SK-N-SH (cell line): ENCODE measurements around the gene LRRC27. TPM values are rescaled to one million over a fixed set of nuclear protein-coding genes. Genes with fewer than 3 reads are reported as not detected.

Source experiments
- CTCF ChIA-PET: fragments of 300-600, 350-600 bp; formaldehyde crosslinking; extraction: SDS; loops from one replicate; lab custom pipeline; 2021; lab: Yijun Ruan, JAX
- POLR2A ChIA-PET: fragments of 350-600 bp; sonication (Branson Sonifier 250); formaldehyde crosslinking; extraction: SDS; loops from one replicate; lab custom pipeline; 2020; ENCODE audit warnings: antibody characterized with exemption, inconsistent platforms; lab: Yijun Ruan, JAX
- DNase-seq: peaks from one replicate; pipeline ENCODE4 v3.0.0; 2012
- H2AFZ ChIP-seq: fragments of 200-600 bp; sonication (generic); 2 replicates; pipeline ENCODE4 v1.8.1; 2016; ENCODE audit warnings: antibody characterized with exemption, mild to moderate bottlenecking, low read depth
- H3F3A ChIP-seq: fragments of 200-600 bp; sonication (generic); replicated peaks from 2 replicates; pipeline ENCODE3; 2016; ENCODE audit warnings: antibody characterized with exemption, mild to moderate bottlenecking; ENCODE audit not compliant: insufficient read depth
- H3K27ac ChIP-seq, 2 experiments: fragments of 200-500 bp in 1 of 2; fragments of 200-600 bp in 1 of 2; sonication (Bioruptor generic) in 1 of 2; sonication (generic), shearing (Covaris generic) in 1 of 2; 2 replicates each; pipeline versions ENCODE4 v1.5.1 to v1.6.1; 2014 to 2016; ENCODE audit warnings: low read depth in 2 of 2, inconsistent platforms in 1 of 2, low read length in 1 of 2, mild to moderate bottlenecking in 1 of 2, mixed read lengths in 1 of 2
- H3K27me3 ChIP-seq: fragments of 200-600 bp; sonication (generic), shearing (Covaris generic); 2 replicates; pipeline ENCODE4 v1.6.1; 2016; ENCODE audit warnings: mixed run types; ENCODE audit not compliant: insufficient read depth
- H3K36me3 ChIP-seq, 2 experiments: fragments of 200-500 bp in 1 of 2; fragments of 200-600 bp in 1 of 2; sonication (Bioruptor generic) in 1 of 2; sonication (generic) in 1 of 2; replicated peaks in 1 of 2; 2 replicates each; pipeline versions ENCODE3 to v1.5.1; 2014 to 2016; ENCODE audit warnings: low read length in 1 of 2, mild to moderate bottlenecking in 1 of 2; ENCODE audit not compliant: insufficient read depth in 2 of 2, control insufficient read depth in 1 of 2
- H3K4me1 ChIP-seq, 2 experiments: fragments of 200-500 bp in 1 of 2; fragments of 200-600 bp in 1 of 2; sonication (Bioruptor generic) in 1 of 2; sonication (generic), shearing (Covaris generic) in 1 of 2; 2 replicates each; pipeline versions ENCODE4 v1.5.1 to v1.6.1; 2014 to 2016; ENCODE audit warnings: low read depth in 1 of 2, low read length in 1 of 2, mixed run types in 1 of 2; ENCODE audit not compliant: insufficient read depth in 2 of 2, control insufficient read depth in 1 of 2
- H3K4me2 ChIP-seq: fragments of 200-600 bp; sonication (generic), shearing (Covaris generic); 2 replicates; pipeline ENCODE4 v1.6.1; 2017; ENCODE audit warnings: mixed run types
- H3K4me3 ChIP-seq, 2 experiments: fragments of 200-500 bp in 1 of 2; fragments of 200-600 bp in 1 of 2; sonication (Bioruptor generic) in 1 of 2; sonication (generic), shearing (Covaris generic) in 1 of 2; 2 replicates each; pipeline versions ENCODE4 v1.5.1 to v1.8.1; 2014 to 2016; ENCODE audit warnings: low read depth in 2 of 2, inconsistent platforms in 1 of 2, low read length in 1 of 2, mild to moderate bottlenecking in 1 of 2, mixed read lengths in 1 of 2, moderate library complexity in 1 of 2
- H3K79me2 ChIP-seq: fragments of 200-600 bp; sonication (generic); 2 replicates; pipeline ENCODE4 v1.8.1; 2017; ENCODE audit warnings: mild to moderate bottlenecking; ENCODE audit not compliant: insufficient read depth
- H3K9ac ChIP-seq: fragments of 200-600 bp; sonication (generic); 2 replicates; pipeline ENCODE4 v1.6.1; 2017; ENCODE audit warnings: mixed run types
- H3K9me2 ChIP-seq: fragments of 200-600 bp; sonication (generic); 2 replicates; pipeline ENCODE4 v1.6.1; 2017; ENCODE audit warnings: mixed run types
- H3K9me3 ChIP-seq: fragments of 200-600 bp; sonication (generic); 2 replicates; pipeline ENCODE4 v1.6.1; 2017; ENCODE audit warnings: mixed run types, mild to moderate bottlenecking, moderate library complexity
- H4K20me1 ChIP-seq: fragments of 200-600 bp; sonication (generic); 2 replicates; pipeline ENCODE4 v1.6.1; 2017; ENCODE audit warnings: mild to moderate bottlenecking, mixed run types; ENCODE audit not compliant: insufficient read depth
- CHD2 ChIP-seq: fragments of 150-350 bp; IDR thresholded peaks from 2 replicates; pipeline ENCODE4 v1.6.1; 2018; ENCODE audit warnings: low read length; ENCODE audit not compliant: partially characterized antibody
- EP300 ChIP-seq, 2 experiments: IDR thresholded peaks; 2 replicates each; pipeline versions ENCODE4 v1.4.0 to v1.6.1; 2012; ENCODE audit warnings: borderline replicate concordance in 1 of 2, low read depth in 1 of 2, low read length in 1 of 2
- EZH2phosphoT487 ChIP-seq: fragments of 200-600 bp; sonication (generic); IDR thresholded peaks from 2 replicates; pipeline ENCODE4 v1.6.1; 2017; ENCODE audit warnings: low read depth, mixed run types, mild to moderate bottlenecking, antibody characterized with exemption, moderate library complexity, borderline replicate concordance
- GABPA ChIP-seq: IDR thresholded peaks from 2 replicates; pipeline ENCODE4 v1.4.0; 2012; ENCODE audit warnings: low read depth, mild to moderate bottlenecking
- GATA2 ChIP-seq: sonication (generic); formaldehyde crosslinking; IDR thresholded peaks from 2 replicates; pipeline ENCODE4 v1.5.0; 2020; ENCODE audit warnings: mild to moderate bottlenecking, missing genetic modification reagents
- IRF3 ChIP-seq: fragments of 150-350 bp; IDR thresholded peaks from 2 replicates; pipeline ENCODE4 v1.6.1; 2016; ENCODE audit warnings: mild to moderate bottlenecking, low read depth, low read length
- JUND ChIP-seq: IDR thresholded peaks from 2 replicates; pipeline ENCODE4 v1.4.0; 2012
- MAX ChIP-seq: IDR thresholded peaks from 2 replicates; pipeline ENCODE4 v1.4.0; 2012; ENCODE audit warnings: low read depth
- MEF2A ChIP-seq: IDR thresholded peaks from 2 replicates; pipeline ENCODE4 v1.4.0; 2012; ENCODE audit warnings: low read depth, borderline replicate concordance
- MXI1 ChIP-seq: IDR thresholded peaks from 2 replicates; pipeline ENCODE4 v1.6.1; 2012; ENCODE audit warnings: mild to moderate bottlenecking, low read depth, low read length, improper control_type of control experiment
- NFIC ChIP-seq: IDR thresholded peaks from 2 replicates; pipeline ENCODE4 v1.4.0; 2012; ENCODE audit warnings: borderline replicate concordance
- POLR2AphosphoS5 ChIP-seq: IDR thresholded peaks from 2 replicates; pipeline ENCODE4 v1.6.1; 2012; ENCODE audit warnings: low read depth, low read length
- RAD21 ChIP-seq: IDR thresholded peaks from 2 replicates; pipeline ENCODE4 v1.6.1; 2012; ENCODE audit warnings: mild to moderate bottlenecking, low read length
- RCOR1 ChIP-seq: fragments of 150-350 bp; IDR thresholded peaks from 2 replicates; pipeline ENCODE4 v1.6.1; 2017; ENCODE audit warnings: antibody characterized with exemption, low read length
- RFX5 ChIP-seq: IDR thresholded peaks from 2 replicates; pipeline ENCODE4 v1.6.1; 2012; ENCODE audit warnings: mild to moderate bottlenecking, improper control_type of control experiment, low read length
- RXRA ChIP-seq: IDR thresholded peaks from 2 replicates; pipeline ENCODE4 v1.4.0; 2012; ENCODE audit warnings: low read depth, mild to moderate bottlenecking, borderline replicate concordance
- SIN3A ChIP-seq: IDR thresholded peaks from 2 replicates; pipeline ENCODE4 v1.6.1; 2012; ENCODE audit warnings: low read depth, mild to moderate bottlenecking, low read length, moderate library complexity, borderline replicate concordance
- SMC3 ChIP-seq: IDR thresholded peaks from 2 replicates; pipeline ENCODE4 v1.6.1; 2012; ENCODE audit warnings: low read depth, low read length, improper control_type of control experiment
- TAF1 ChIP-seq: IDR thresholded peaks from 2 replicates; pipeline ENCODE4 v1.6.1; 2012; ENCODE audit warnings: low read depth, mild to moderate bottlenecking, low read length, moderate library complexity, borderline replicate concordance
- TCF12 ChIP-seq: IDR thresholded peaks from 2 replicates; pipeline ENCODE4 v1.4.0; 2012
- USF2 ChIP-seq: fragments of 150-350 bp; IDR thresholded peaks from 2 replicates; pipeline ENCODE4 v1.6.1; 2017; ENCODE audit warnings: antibody characterized with exemption, low read length, low read depth, borderline replicate concordance
- YY1 ChIP-seq: IDR thresholded peaks from 2 replicates; pipeline ENCODE4 v1.4.0; 2012; ENCODE audit warnings: low read depth, mild to moderate bottlenecking
- ZBTB33 ChIP-seq: IDR thresholded peaks from 2 replicates; pipeline ENCODE4 v1.4.0; 2012; ENCODE audit warnings: low read depth, borderline replicate concordance
- WGBS: methylation state at CpG from one replicate; pipeline ENCODE4 v1.1.6; 2017; ENCODE audit warnings: low lambda C conversion rate; 5-methylcytosine and 5-hydroxymethylcytosine counted together
- polyA plus RNA-seq, 3 experiments: library from polyadenylated mRNA; depleted of rRNA; stranded (reverse); fragments of >200 nt; gene quantifications; 2 replicates each; pipeline ENCODE4 v1.2.3, GENCODE V29; 2012

The LRRC27 gene
- polyA plus RNA-seq, 1 of the 3 experiments (the other 2 are of a cell fraction): 10.0 TPM

GRCh38 chr10:132369636-132370185 is 37.7 kb downstream of the LRRC27 start:
- Histone ChIP-seq H4K20me1 (no peaks in the 10 kb centered on the region), H3K4me2 (no peak overlapping the region), H3K9me2 (no peaks in the 10 kb centered on the region), H3F3A (no peaks in the 10 kb centered on the region), H3K4me1 (no peaks in the 10 kb centered on the region), H3K27me3 (no peaks in the 10 kb centered on the region), H3K9ac (no peak overlapping the region), H3K36me3 (peaks cover 6 to 31% of the 10 kb centered on the region in 2 experiments), H2AFZ (no peak overlapping the region), H3K4me3 (no peak overlapping the region), H3K27ac (no peak overlapping the region), H3K79me2 (no peaks in the 10 kb centered on the region), H3K9me3 (no peaks in the 10 kb centered on the region)
- ChIA-PET POLR2A (no interaction called here), CTCF (interaction anchor here (1.3 to 4.1 kb wide), 2 partner anchors 9 to 85 kb away, joined by 3 to 17 read pairs; no protein-coding TSS in a partner anchor)
- no peak for DNase-seq
- 80% methylated on average over 13 of the region's 13 CpGs for WGBS
- TF ChIP-seq MXI1 (no peak), YY1 (no peak), USF2 (no peak), GATA2 (CRISPR knock-in tag) (no peak), TCF12 (no peak), CHD2 (no peak), SIN3A (no peak), RAD21 (no peak), RCOR1 (no peak), GABPA (no peak)

GRCh38 chr10:132370426-132371340 is 38.7 kb downstream of the LRRC27 start:
- no peaks in the 10 kb centered on the region for H3K9me2 ChIP-seq
- H3K36me3 ChIP-seq: peaks cover 6 to 26% of the 10 kb centered on the region in 2 experiments
- H3K79me2 ChIP-seq: no peaks in the 10 kb centered on the region
- no peaks in the 10 kb centered on the region for H3K9me3 ChIP-seq
- ChIA-PET CTCF (interaction anchor here (1.3 to 4.1 kb wide), 2 partner anchors 10 to 84 kb away, joined by 3 to 17 read pairs; no protein-coding TSS in a partner anchor), POLR2A (no interaction called here)
- no peaks in the 10 kb centered on the region for H3K4me1 ChIP-seq
- H3K9ac ChIP-seq: no peak overlapping the region
- no peak for DNase-seq
- no peaks in the 10 kb centered on the region for H3K27me3 ChIP-seq
- H3K27ac ChIP-seq: no peak overlapping the region
- no peaks in the 10 kb centered on the region for H3F3A ChIP-seq
- whole genome bisulfite sequencing: 91% methylated on average over 31 of the region's 31 CpGs
- H2AFZ ChIP-seq: no peak overlapping the region
- no peaks in the 10 kb centered on the region for H4K20me1 ChIP-seq
- no peak overlapping the region for H3K4me2 ChIP-seq
- no peak overlapping the region for H3K4me3 ChIP-seq
- TF ChIP-seq EP300 (IDR thresholded peaks at IDR 0.05; ENCODE audit: borderline replicate concordance in 1 of 2, low read depth in 1 of 2, low read length in 1 of 2): no peak
- TF ChIP-seq NFIC: no peak
- TF ChIP-seq RXRA: no peak
- TF ChIP-seq MAX: no peak
- no peak for TF ChIP-seq CHD2
- no peak for TF ChIP-seq JUND
- TF ChIP-seq EZH2phosphoT487: no peak
- no peak for TF ChIP-seq ZBTB33
- TF ChIP-seq SMC3: no peak
- no peak for TF ChIP-seq POLR2AphosphoS5
- no peak for TF ChIP-seq GATA2 (CRISPR knock-in tag)
- TF ChIP-seq RFX5: no peak
- TF ChIP-seq IRF3: no peak
- TF ChIP-seq TAF1: no peak
- TF ChIP-seq MEF2A: no peak
- no peak for TF ChIP-seq RCOR1
- no peak for TF ChIP-seq GABPA
